Upper lobe of right lung (tissue), 1 donor: ENCODE results near the gene SEPTIN8. TPM values are rescaled to one million over a fixed set of nuclear protein-coding genes. Genes with fewer than 3 reads are reported as not detected.

Experiments used
- ATAC-seq: fragments of 200-7000 bp; cut with Tn5 transposase; one replicate; pipeline ENCODE4 v1.9.1; 2020; ENCODE audit warnings: mild to moderate bottlenecking, moderate library complexity
- DNase-seq: peaks from one replicate; pipeline ENCODE4 v3.0.0-alpha.2; 2020
- H3K27ac ChIP-seq: fragments of 200-600 bp; one replicate; pipeline ENCODE4 v1.8.0; 2022
- H3K27me3 ChIP-seq: fragments of 200-600 bp; one replicate; pipeline ENCODE4 v1.8.0; 2022; ENCODE audit warnings: mild to moderate bottlenecking
- H3K36me3 ChIP-seq: fragments of 200-600 bp; one replicate; pipeline ENCODE4 v1.8.0; 2022
- H3K4me1 ChIP-seq: fragments of 200-600 bp; one replicate; pipeline ENCODE4 v1.8.0; 2022
- H3K4me3 ChIP-seq: fragments of 200-600 bp; one replicate; pipeline ENCODE4 v1.8.0; 2022; ENCODE audit warnings: mild to moderate bottlenecking
- H3K9me3 ChIP-seq: fragments of 200-600 bp; one replicate; pipeline ENCODE4 v1.8.0; 2022
- CTCF ChIP-seq: fragments of 200-600 bp; IDR thresholded peaks from one replicate; pipeline ENCODE4 v1.8.0; 2022; ENCODE audit warnings: antibody characterized with exemption
- intact Hi-C: fragments of 100-400 bp; cut with DNase I; formaldehyde crosslinking; loops from one replicate; pipeline ENCODE4 v1.11.0; 2022
- total RNA-seq: library from RNA; stranded (reverse); fragmentation: NEBNext Ultra II Directional; extraction: Animal tissue kit (Norgen Biotek cat#: 25700); gene quantifications from one replicate; pipeline ENCODE4 v1.2.1, GENCODE V29; 2021
- donor health status: DM: no; HTN: yes; CAD: no; lungs with severe emphysema.

Gene SEPTIN8
- total RNA-seq, 1 donor from 2014 or later: 42.6 TPM

DNA sequence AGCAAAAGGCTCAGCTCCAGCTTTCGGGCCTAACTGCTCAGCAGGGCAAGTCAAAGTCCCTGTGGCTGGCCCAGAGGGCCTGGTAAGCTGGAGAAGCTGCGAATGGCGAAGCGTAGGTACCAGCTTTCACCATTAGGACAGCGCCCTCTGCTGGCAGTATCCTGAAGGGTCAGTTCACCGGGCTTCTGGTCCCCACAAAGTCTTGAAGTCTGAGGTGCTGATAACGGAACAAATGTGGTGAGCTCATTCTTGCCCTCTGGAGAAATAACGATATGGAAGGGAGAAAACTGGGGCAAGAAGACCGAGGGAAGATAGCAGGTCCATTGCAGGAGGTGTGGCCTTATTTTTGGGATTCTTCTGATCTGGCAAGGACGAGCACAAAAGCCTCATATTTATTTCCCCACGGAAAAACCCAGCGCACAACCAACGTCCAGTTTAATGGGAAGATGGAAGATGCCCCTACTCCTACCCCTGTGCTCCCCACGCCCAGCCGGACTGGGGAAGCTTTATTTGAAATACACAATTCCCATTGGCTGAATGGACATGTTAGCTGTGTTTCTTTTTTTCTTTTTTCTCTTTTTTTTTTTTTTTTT, 43.2 kb upstream of the SEPTIN8 start:
- DNase-seq: peak; percentile 92
- TF ChIP-seq CTCF: peak; percentile 96
- no peak overlapping the region for H3K4me3 ChIP-seq
- no peaks in the 10 kb centered on the region for H3K36me3 ChIP-seq
- ATAC-seq: peak; percentile 95
- no peaks in the 10 kb centered on the region for H3K27me3 ChIP-seq
- H3K9me3 ChIP-seq: no peaks in the 10 kb centered on the region
- intact Hi-C loops: no loop called here
- H3K27ac ChIP-seq: no peak overlapping the region
- H3K4me1 ChIP-seq: no peaks in the 10 kb centered on the region

- DNase-seq: no peak
- H3K9me3 ChIP-seq: no peaks in the 10 kb centered on the region
- no peak for ATAC-seq
These were observed 42.4 kb upstream of the SEPTIN8 start for GRCh38 chr5:132819468-132819867.

GRCh38 chr5:132817011-132817410, 40.0 kb upstream of the SEPTIN8 start:
- Histone ChIP-seq H3K27ac (no peak overlapping the region), H3K36me3 (no peaks in the 10 kb centered on the region), H3K27me3 (peaks cover 14% of the 10 kb centered on the region), H3K9me3 (no peaks in the 10 kb centered on the region), H3K4me3 (no peak overlapping the region), H3K4me1 (peaks cover 13% of the 10 kb centered on the region)
- intact Hi-C loops: no loop called here
- DNase-seq: no peak
- no peak for ATAC-seq
- no peak for TF ChIP-seq CTCF

More at GRCh38 chr5:132819468-132819867, 42.4 kb upstream of the SEPTIN8 start:
- no peak for TF ChIP-seq CTCF
- Histone ChIP-seq H3K27me3 (no peaks in the 10 kb centered on the region), H3K4me3 (no peak overlapping the region), H3K36me3 (no peaks in the 10 kb centered on the region), H3K27ac (no peak overlapping the region), H3K4me1 (no peaks in the 10 kb centered on the region)
- intact Hi-C loops: no loop called here

- no peak for TF ChIP-seq CTCF
- DNase-seq (no peak), ATAC-seq (no peak)
- Histone ChIP-seq H3K4me3 (no peak overlapping the region), H3K27ac (no peak overlapping the region), H3K9me3 (no peaks in the 10 kb centered on the region), H3K36me3 (no peaks in the 10 kb centered on the region), H3K4me1 (peaks cover 13% of the 10 kb centered on the region), H3K27me3 (peaks cover 19% of the 10 kb centered on the region)
- intact Hi-C loops: no loop called here
These were observed 39.5 kb upstream of the SEPTIN8 start for GRCh38 chr5:132816554-132816953.

- Histone ChIP-seq H3K4me3 (no peak overlapping the region), H3K27ac (no peak overlapping the region), H3K36me3 (no peaks in the 10 kb centered on the region), H3K4me1 (peaks cover 13% of the 10 kb centered on the region), H3K27me3 (peaks cover 24% of the 10 kb centered on the region), H3K9me3 (no peaks in the 10 kb centered on the region)
- DNase-seq: no peak
- no peak for TF ChIP-seq CTCF
- intact Hi-C loops: no loop called here
- no peak for ATAC-seq
These were observed 39.0 kb upstream of the SEPTIN8 start for GRCh38 chr5:132816083-132816482.

- H3K27ac ChIP-seq: no peak overlapping the region
- H3K4me3 ChIP-seq: no peak overlapping the region
- H3K9me3 ChIP-seq: no peaks in the 10 kb centered on the region
- DNase-seq (no peak), ATAC-seq (no peak)
- H3K27me3 ChIP-seq: peaks cover 30% of the 10 kb centered on the region
- H3K36me3 ChIP-seq: no peaks in the 10 kb centered on the region
- H3K4me1 ChIP-seq: peaks cover 13% of the 10 kb centered on the region
- intact Hi-C loops: no loop called here
- no peak for TF ChIP-seq CTCF
These were observed 38.4 kb upstream of the SEPTIN8 start for GRCh38 chr5:132815454-132815853.
